H1 (cell line): Measurements from ENCODE around the gene SDF2L1. TPM values are rescaled to one million over a fixed set of nuclear protein-coding genes. Genes with fewer than 3 reads are reported as not detected.

Experiments used
- CEBPB ChIP-seq: IDR thresholded peaks from 2 replicates; pipeline ENCODE4 v1.6.1; 2012; ENCODE audit warnings: low read depth, low read length
- SAP30 ChIP-seq: fragments of 300-600 bp; sonication (generic); IDR thresholded peaks from 2 replicates; pipeline ENCODE4 v1.7.1; 2012; ENCODE audit warnings: low read length, moderate library complexity, mild to moderate bottlenecking, inconsistent platforms; ENCODE audit not compliant: insufficient read depth, insufficient replicate concordance
- SIN3A ChIP-seq, 2 experiments: IDR thresholded peaks in 1 of 2; conservative IDR thresholded peaks in 1 of 2; 2 replicates each; pipeline ENCODE4 v1.6.1; 2011 to 2012; ENCODE audit warnings: low read length in 2 of 2, improper control_type of control experiment in 1 of 2, low read depth in 1 of 2, mild to moderate bottlenecking in 1 of 2
- polyA plus RNA-seq, 7 experiments: library from polyadenylated mRNA; depleted of rRNA in 3 of 7; stranded (reverse) in 5 of 7; unstranded in 2 of 7; fragments of >200 nt in 5 of 7; fragments of 200-250 nt in 2 of 7; gene quantifications; 1 replicate in 5 of 7; 2 replicates in 1 of 7; 4 replicates in 1 of 7; pipeline versions ENCODE4 v1.2.1 to v1.2.3, GENCODE V29; 2011 to 2013; ENCODE audit warnings: missing spikeins in 2 of 7, mixed read lengths in 2 of 7
- total RNA-seq: library from RNA; stranded (reverse); fragmentation: NEBNext Ultra II Directional; extraction: Animal tissue kit (Norgen Biotek cat#: 25700); gene quantifications from 2 replicates; pipeline ENCODE4 v1.2.1, GENCODE V29; 2021

Gene SDF2L1
- total and polyA plus RNA-seq, 2 of the 8 experiments (the other 6 are each of a cell fraction or from before 2014, with no cell fraction given) = 51.1 to 59.6 TPM

DNA sequence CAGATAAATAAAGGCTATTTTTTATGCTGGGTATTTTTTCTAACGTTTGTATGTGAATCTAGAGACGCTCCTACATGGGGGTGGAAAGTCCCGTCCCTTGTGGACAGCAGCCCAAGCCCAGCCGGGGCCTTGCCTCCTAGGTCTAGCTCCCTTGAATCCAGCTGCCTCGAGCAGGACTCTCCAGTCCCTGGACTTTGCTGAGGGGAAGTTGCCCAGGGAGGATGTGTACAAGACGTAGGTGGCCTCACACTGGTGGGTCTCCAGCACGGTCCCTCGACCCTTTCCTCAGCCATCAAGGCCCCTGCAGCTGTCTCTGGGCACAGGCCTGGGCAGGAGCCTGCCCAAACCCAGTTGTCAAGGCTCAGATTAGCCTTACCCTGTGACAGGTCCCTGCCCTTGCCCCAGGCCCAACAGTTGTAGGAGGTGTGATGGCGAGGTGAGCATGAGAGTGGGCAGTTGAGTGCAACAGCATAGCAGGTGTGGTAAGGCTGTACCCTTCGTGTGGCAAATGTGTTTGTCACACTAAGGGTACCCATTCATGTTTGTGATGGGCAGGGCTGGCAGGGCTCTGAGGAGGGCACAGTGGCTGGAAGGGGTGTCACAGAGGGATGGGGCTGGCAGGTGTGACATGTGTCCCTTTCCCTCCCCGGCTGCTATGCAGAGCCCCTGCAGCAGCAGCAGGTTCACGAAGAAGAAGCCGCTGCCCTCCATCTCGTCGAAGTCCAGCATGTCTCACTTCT is 6.2 kb upstream of the SDF2L1 start (continued):
- TF ChIP-seq SAP30 (no peak), CEBPB (no peak), SIN3A (conservative IDR thresholded peaks at IDR 0.05 in 1 of 2, IDR thresholded peaks at IDR 0.05 in 1 of 2; ENCODE audit: low read depth in 1 of 2, low read length in 2 of 2) (no peak)
